Stimulated activated CD8-positive, alpha-beta memory T cell treated with anti-CD3 and anti-CD28 coated beads, Interleukin-7, amount 100 ng/mL, for 24 hours (primary cell): ENCODE measurements around the gene LRGUK.
"Not testable (repeated sequence)": the region's sequence is repeated elsewhere in the genome, so short reads cannot be mapped to it uniquely, and the experiment has no call there.

Source experiments
- DNase-seq: peaks from one replicate; pipeline ENCODE4 v3.0.0-alpha.2; 2020; ENCODE audit warnings: low read depth

LRGUK gene

DNA sequence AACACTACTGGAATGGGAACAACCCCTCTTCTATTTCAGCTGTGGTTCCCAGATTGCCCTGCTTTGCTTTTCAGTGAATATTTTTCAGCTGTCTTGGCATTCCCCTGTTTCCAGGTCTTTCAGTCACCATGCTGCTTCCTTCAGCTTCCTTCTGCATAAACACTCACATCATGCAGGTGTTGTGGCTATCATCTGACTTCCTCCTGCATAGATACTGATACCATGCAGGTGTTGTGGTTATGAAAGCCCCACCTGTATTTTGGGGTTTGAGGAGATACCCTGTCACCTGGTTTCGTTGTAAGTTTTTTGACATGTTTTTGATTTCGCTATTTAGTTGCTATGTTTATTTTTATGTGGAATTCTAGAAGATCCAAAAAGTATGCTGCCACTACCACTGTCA lies 118.1 kb downstream of the LRGUK start:
- DNase-seq: no peak

- DNase-seq: no peak
These were observed 119.2 kb downstream of the LRGUK start for GRCh38 chr7:134246347-134246746.

GRCh38 chr7:134246761-134247160 lies 119.6 kb downstream of the LRGUK start:
- no peak for DNase-seq

- no peak for DNase-seq
These were observed 121.1 kb downstream of the LRGUK start for GRCh38 chr7:134248196-134248595.

- no peak for DNase-seq
These were observed 127.2 kb downstream of the LRGUK start for GRCh38 chr7:134254311-134254710.

- no peak for DNase-seq
These were observed 128.7 kb downstream of the LRGUK start for GRCh38 chr7:134255814-134256213.

DNA sequence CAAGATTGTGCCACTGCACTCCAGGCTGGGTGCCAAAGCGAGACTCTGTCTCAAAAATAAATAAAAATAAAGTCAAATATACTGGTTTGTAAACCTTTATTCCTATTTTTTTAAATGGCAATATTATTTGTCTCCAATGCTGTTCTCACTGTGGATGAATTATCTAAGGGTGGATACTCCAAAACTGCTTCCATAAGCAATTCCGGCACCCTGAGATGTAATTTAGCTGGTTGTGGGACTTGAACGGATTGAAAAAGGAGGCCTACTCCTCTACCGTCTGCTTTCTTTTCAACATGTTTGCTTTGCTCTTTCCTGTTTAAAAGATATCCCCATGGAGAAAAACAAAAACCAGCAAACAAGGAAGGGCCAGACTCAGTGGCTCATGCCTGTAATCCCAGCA lies 135.2 kb downstream of the LRGUK start:
- no peak for DNase-seq

DNA sequence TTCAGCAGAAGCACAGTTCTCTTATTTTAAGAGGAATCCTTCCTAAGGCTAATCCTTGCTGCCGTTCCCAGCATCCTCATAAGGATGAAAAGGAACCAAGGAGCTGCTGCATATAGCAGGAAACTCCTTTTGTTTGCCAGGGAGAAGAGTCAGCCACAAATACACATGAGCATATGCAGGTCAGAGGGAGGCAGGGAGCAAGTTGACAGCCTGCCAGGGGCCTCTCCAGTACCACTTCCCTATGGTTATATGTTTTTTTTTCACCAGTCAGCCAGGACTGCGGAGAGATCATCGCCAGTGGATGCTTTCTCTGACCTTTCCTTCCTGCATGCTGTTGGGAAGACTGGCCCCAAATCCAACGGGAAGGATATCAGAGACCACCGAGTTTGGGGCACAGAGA lies 149.8 kb downstream of the LRGUK start:
- DNase-seq: no peak

DNA sequence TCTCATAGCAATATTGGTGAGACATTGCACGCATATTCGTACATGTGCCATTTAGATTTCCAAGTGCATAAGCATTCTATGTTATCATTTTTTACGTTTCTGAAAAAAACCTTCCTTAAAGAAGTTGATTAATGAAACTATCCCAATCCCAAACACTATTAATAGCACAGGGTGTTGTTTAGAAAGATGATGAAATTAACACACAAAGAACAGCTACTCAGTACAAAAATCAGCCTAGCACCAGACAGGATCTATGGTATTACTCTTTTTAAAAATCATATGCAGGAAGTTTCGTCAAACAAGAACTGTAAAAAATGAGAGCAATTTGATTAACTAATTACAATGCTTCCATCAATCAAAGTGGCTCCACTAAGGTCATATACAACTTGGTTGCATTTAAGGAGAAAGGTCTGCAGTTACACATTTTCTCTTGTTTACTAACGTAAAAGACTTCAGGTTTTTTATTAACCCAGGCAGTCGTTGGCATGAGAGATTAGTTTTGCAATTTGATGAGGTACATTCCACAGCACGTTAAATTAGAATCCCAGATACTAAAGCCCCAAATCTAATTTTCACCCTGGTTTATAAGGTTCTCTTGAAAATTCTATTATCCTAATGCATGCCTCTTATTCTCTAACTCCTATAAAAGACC lies 151.5 kb downstream of the LRGUK start:
- DNase-seq: no peak

GRCh38 chr7:134279336-134279735 lies 152.2 kb downstream of the LRGUK start:
- DNase-seq: no peak

- DNase-seq: no peak
These were observed 152.8 kb downstream of the LRGUK start for GRCh38 chr7:134279898-134280297.

GRCh38 chr7:134280508-134280907 lies 153.4 kb downstream of the LRGUK start:
- no peak for DNase-seq

DNA sequence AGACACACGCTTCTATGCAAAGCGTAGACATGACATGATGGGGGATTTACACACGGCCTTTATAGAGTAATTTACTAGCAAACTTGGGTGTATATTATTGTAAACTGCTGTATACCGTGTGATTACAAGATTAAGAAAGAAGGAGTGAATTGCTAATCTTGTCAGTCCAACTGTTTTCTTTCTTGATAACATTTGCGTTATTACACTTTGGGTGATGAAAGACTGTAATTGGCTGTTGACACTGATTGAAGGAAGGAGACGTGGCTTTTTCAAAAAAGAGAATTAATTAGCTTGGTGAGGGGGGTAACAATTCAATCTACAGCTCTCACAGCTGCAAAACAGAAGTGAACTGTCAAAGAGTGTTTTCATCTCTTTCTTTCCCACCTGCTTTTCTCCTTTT lies 156.9 kb downstream of the LRGUK start:
- DNase-seq: no peak

- no peak for DNase-seq
These were observed 157.8 kb downstream of the LRGUK start for GRCh38 chr7:134284952-134285351.

GRCh38 chr7:134287916-134288659 lies 160.9 kb downstream of the LRGUK start:
- DNase-seq: no peak

DNA sequence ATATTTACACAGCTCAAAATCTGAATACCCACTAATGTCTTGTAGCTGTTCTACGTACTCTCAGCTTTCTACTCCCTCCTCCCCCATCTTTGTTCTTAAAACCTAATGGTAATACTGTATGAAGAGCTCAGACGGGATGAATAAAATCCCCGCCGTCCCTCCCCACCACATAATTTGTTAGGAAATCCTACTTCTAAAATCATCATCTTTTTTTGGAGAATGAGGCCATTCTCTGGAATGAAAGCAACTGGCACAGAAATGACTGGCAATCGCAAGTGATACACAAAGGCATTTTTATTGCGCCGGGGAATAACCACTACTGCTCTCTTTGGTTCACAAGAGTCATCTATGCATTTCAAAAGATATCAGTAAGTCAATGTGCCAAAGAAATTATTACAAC lies 162.3 kb downstream of the LRGUK start:
- DNase-seq: no peak

- DNase-seq: no peak
These were observed 162.7 kb downstream of the LRGUK start for GRCh38 chr7:134289841-134290240.

DNA sequence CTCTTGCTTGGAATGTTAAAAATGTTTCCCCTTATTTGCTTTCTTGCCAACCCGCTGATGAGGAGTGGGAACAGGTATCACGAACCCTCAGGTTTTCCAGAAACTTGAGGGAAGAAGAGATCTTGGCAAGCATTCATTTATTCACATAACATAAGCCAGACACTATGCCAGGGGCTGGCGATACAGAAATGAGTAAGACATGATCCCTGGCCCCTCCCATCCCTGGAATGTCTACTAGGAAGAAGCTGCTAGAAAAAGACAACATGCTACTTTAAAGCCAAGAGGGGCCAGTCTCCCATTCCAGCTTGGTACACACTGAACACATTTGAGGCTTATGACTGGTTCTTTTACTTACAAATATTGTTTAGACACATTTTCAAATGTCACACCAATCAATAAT lies 163.1 kb downstream of the LRGUK start:
- no peak for DNase-seq

DNA sequence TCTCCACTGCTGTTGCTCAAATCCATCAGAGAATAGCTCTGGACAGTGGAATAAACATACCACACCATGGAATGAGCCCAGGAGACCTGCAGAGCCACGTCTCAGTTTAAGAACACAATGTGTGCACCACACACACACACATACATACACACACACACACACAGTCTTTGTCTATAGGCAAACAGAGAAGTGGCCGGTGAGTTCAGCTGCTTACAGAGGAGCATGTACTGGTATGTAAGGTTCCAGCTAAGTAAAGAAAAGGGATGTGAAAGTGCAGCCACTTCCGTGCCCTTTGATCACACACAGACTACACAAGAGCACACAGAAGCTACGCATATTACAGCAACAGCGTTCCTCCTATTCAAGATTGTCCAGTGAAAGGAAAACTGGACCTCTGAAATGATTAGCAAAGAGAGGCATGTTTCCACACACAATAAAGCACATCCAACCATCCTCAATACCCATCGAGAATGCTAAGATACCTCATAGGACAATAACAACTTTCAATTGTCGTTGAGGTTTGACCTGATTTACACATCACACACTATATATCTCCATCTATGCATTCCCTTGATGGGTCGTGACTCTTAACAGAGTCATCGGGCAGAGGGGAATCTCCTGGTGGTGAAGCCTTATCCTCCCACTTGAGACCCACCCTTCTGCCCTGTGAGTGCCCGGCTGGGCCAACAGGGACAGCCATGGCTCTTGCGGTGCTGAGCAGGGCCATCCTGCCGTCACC lies 166.0 kb downstream of the LRGUK start:
- no peak for DNase-seq

DNA sequence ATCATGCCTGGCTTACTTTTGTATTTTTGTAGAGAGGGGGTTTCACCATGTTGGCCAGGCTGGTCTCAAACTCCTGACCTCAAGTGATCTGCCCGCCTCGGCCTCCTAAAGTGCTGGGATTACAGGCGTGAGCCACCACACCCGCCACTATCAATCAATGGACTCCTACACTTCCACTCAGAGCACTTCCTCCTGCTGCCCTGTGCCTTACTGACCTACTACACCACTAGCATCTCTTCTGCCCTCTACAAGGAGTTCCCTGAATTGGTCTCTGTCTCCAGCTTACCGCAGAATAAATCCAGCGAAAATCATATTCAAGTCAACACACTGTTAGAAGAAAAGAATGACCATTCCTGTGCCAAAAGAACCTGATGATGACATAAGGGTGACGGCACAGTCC lies 168.8 kb downstream of the LRGUK start:
- DNase-seq: not testable (repeated sequence)

GRCh38 chr7:134297489-134297888 lies 170.3 kb downstream of the LRGUK start:
- DNase-seq: no peak

- no peak for DNase-seq
These were observed 172.0 kb downstream of the LRGUK start for GRCh38 chr7:134298902-134299683.
